Osteocyte (in vitro differentiated cells): ENCODE results near the gene POLRMT. TPM values are rescaled to one million over a fixed set of nuclear protein-coding genes. Genes with fewer than 3 reads are reported as not detected.

Experiments used
- DNase-seq: peaks from one replicate; pipeline ENCODE4 v3.0.0; 2021; ENCODE audit warnings: mixed read lengths; ENCODE audit not compliant: unreplicated experiment; ENCODE audit errors: extremely low spot score
- H3K27ac Mint-ChIP-seq: one replicate; pipeline ENCODE4 v1.8.0; 2021; ENCODE audit warnings: mild to moderate bottlenecking, mixed read lengths; ENCODE audit not compliant: unreplicated experiment
- H3K27me3 Mint-ChIP-seq: one replicate; pipeline ENCODE4 v1.8.0; 2021; ENCODE audit warnings: mixed read lengths; ENCODE audit not compliant: unreplicated experiment
- H3K36me3 Mint-ChIP-seq: one replicate; pipeline ENCODE4 v1.8.0; 2021; ENCODE audit warnings: mixed read lengths; ENCODE audit not compliant: unreplicated experiment
- H3K4me1 Mint-ChIP-seq: one replicate; pipeline ENCODE4 v1.8.0; 2021; ENCODE audit warnings: mixed read lengths; ENCODE audit not compliant: unreplicated experiment
- H3K4me3 Mint-ChIP-seq: one replicate; pipeline ENCODE4 v1.8.0; 2021; ENCODE audit warnings: mild to moderate bottlenecking, moderate library complexity, mixed read lengths; ENCODE audit not compliant: unreplicated experiment
- H3K9me3 Mint-ChIP-seq: one replicate; pipeline ENCODE4 v1.8.0; 2021; ENCODE audit warnings: mixed read lengths; ENCODE audit not compliant: unreplicated experiment
- total RNA-seq: library from RNA; stranded (reverse); gene quantifications from 2 replicates; pipeline ENCODE4 v1.2.1, GENCODE V29; 2021
- TF ChIP-seq, protein P1 (sequence below): fragments of 200-600 bp; sonication (generic); IDR thresholded peaks from 2 replicates; pipeline ENCODE4 v1.5.0; 2021; ENCODE audit warnings: antibody characterized with exemption, mild to moderate bottlenecking, moderate library complexity

POLRMT gene
- total RNA-seq, 1 donor from 2014 or later = 44.6 TPM

DNA sequence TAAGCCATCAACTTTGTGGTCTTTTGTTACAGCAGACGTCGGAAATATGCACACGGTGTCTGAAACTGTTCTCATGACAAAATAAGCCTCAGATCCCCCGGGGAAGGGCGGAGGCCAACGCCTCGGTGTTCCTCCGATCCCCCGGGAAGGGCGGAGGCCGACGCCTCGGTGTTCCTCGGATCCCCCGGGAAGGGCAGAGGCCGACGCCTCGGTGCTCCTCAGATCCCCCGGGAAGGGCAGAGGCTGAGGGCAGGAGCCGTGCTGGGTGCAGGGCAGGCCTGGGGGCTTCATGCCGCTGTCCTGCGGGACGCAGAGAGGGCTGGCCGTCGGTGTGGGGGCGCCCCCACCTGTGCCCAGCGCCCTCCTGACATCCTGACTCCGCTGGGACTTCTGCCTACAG, 11.0 kb upstream of the POLRMT start:
- no peak overlapping the region for H3K4me3 Mint-ChIP-seq
- H3K27ac Mint-ChIP-seq = no peak overlapping the region
- peaks cover 8% of the 10 kb centered on the region for H3K36me3 Mint-ChIP-seq
- no peak for DNase-seq
- no peaks in the 10 kb centered on the region for H3K27me3 Mint-ChIP-seq
- H3K4me1 Mint-ChIP-seq = peaks cover 4% of the 10 kb centered on the region
- H3K9me3 Mint-ChIP-seq = no peaks in the 10 kb centered on the region
- TF ChIP-seq, protein P1, sequence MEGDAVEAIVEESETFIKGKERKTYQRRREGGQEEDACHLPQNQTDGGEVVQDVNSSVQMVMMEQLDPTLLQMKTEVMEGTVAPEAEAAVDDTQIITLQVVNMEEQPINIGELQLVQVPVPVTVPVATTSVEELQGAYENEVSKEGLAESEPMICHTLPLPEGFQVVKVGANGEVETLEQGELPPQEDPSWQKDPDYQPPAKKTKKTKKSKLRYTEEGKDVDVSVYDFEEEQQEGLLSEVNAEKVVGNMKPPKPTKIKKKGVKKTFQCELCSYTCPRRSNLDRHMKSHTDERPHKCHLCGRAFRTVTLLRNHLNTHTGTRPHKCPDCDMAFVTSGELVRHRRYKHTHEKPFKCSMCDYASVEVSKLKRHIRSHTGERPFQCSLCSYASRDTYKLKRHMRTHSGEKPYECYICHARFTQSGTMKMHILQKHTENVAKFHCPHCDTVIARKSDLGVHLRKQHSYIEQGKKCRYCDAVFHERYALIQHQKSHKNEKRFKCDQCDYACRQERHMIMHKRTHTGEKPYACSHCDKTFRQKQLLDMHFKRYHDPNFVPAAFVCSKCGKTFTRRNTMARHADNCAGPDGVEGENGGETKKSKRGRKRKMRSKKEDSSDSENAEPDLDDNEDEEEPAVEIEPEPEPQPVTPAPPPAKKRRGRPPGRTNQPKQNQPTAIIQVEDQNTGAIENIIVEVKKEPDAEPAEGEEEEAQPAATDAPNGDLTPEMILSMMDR = no peak

DNA sequence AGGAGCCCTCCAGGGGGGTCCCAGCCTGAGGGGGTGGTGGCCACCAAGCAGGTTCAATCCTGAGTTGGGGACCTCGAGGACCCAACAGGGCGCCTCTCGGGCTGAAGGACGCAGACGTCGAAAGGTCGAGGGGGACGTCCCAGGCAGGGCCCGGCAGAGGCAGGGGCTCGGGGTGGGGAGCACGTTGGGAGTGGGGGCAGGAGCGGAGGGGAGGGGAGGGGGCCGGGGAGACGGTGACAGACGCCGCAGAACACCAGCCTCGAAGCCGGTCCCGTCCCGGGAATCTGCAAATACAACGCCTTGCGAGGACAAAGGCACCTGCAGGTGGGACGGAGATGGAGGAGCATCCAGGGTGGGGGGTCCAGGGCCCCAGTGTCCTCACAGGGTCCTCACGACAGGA, 10.4 kb upstream of the POLRMT start:
- Mint-ChIP-seq H3K27ac (no peak overlapping the region), H3K4me1 (peaks cover 8% of the 10 kb centered on the region), H3K4me3 (no peak overlapping the region), H3K27me3 (no peaks in the 10 kb centered on the region), H3K9me3 (no peaks in the 10 kb centered on the region), H3K36me3 (peaks cover 8% of the 10 kb centered on the region)
- TF ChIP-seq, protein P1 = no peak
- DNase-seq = no peak

DNA sequence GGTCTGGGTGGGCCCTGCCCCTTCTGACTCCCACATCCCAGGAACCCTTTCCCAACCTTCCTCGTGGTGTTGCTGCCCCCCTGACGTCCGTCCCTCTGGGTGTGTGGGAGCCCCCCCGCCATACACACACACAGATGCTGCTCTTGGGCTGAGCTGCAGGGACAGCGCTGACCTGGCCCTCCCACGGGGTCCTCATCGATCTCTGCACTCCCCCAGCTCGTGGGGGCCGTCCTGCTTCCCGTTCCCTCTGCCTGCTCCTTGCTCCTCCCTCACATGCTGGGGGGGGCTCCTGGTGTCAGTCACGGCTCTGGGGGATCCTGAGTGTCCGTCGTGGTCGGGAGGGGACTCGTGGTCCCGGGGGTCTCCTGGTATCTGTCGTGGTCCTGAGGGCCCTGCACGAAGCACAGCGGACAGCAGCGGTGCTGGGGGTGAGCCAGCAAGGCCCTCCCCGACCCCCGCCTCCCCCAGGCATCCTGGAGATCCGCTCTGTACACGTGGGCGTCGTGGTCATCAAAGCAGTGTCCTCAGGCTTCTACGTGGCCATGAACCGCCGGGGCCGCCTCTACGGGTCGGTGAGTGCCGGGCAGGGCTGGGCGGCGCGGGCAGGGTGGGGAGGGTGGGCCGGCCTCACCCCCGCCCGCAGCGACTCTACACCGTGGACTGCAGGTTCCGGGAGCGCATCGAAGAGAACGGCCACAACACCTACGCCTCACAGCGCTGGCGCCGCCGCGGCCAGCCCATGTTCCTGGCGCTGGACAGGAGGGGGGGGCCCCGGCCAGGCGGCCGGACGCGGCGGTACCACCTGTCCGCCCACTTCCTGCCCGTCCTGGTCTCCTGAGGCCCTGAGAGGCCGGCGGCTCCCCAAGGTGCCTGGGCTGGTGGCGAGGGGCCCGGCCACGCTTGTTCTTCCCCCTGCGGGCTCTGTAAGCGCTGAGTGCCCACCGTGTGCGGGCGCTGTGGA, 9.7 kb upstream of the POLRMT start:
- TF ChIP-seq, protein P1 = no peak
- no peaks in the 10 kb centered on the region for H3K9me3 Mint-ChIP-seq
- H3K4me3 Mint-ChIP-seq = no peak overlapping the region
- no peak for DNase-seq
- no peak overlapping the region for H3K27ac Mint-ChIP-seq
- peaks cover 8% of the 10 kb centered on the region for H3K36me3 Mint-ChIP-seq
- H3K27me3 Mint-ChIP-seq = no peaks in the 10 kb centered on the region
- H3K4me1 Mint-ChIP-seq = peaks cover 8% of the 10 kb centered on the region

DNA sequence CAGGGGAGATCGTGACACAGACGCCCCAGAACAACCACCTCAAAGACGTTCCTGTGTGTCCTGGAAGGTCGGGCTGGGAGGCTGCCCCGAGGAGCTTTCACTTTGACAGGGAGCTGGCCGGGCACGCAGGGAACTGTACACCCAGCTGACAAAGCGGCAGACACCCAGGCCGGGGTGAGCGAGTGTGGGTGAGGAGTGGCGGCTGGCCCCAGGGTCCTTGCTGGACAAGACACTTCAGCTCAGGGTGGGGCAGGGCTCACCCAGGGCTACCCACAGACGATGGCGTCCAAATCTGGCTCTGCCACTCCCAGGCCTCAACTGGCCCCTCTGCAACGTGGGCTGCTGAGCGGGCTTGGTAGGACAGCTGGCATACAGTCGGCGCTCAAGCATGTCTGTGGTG, 8.4 kb upstream of the POLRMT start:
- Mint-ChIP-seq H3K4me3 (no peak overlapping the region), H3K27ac (no peak overlapping the region), H3K4me1 (peaks cover 8% of the 10 kb centered on the region), H3K27me3 (no peaks in the 10 kb centered on the region), H3K36me3 (peaks cover 5% of the 10 kb centered on the region), H3K9me3 (no peaks in the 10 kb centered on the region)
- TF ChIP-seq, protein P1 = no peak
- no peak for DNase-seq

DNA sequence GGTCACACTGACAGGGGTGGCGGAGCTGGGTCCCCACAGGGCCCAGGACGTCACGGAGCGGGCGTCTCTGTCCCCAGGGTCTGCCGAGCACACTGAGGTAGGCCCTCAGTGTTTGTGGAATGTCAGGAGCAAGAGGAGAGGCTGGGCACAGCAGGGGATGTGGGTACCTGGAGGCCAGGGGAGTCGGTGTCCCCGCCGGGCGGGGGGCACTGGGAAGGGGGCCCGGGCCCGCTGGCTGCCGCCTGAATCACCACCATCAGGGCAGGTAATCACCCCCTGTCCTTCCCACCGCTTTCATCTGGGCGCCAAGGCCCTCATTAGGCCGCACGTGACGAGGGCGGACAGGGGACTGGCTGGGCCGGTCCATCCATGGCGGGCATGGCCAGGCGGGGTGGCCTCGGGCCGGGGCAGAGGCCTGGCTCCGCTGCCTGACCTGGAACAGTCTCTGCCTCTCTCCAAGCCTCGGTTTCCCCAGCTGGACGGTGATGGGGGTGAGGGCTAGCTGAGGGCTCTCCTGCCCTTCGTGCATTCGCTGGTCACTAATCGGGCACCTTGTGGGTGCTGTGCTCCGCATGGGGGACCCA, 7.4 kb upstream of the POLRMT start:
- no peaks in the 10 kb centered on the region for H3K9me3 Mint-ChIP-seq
- H3K4me3 Mint-ChIP-seq = no peak overlapping the region
- DNase-seq = no peak
- no peaks in the 10 kb centered on the region for H3K27me3 Mint-ChIP-seq
- TF ChIP-seq, protein P1 = no peak
- peaks cover 2% of the 10 kb centered on the region for H3K36me3 Mint-ChIP-seq
- no peak overlapping the region for H3K27ac Mint-ChIP-seq
- H3K4me1 Mint-ChIP-seq = peaks cover 8% of the 10 kb centered on the region
